ENCODE measurements around the gene ANKAR.
"Not testable (repeated sequence)": the region's sequence is repeated elsewhere in the genome, so short reads cannot be mapped to it uniquely, and the experiment has no call there.

ANKAR gene

GRCh38 chr2:189709501-189710221, 35.2 kb downstream of the ANKAR start:
- no peak for DNase-seq (ENCODE audit: low read depth)

GRCh38 chr2:189717593-189717992, 43.1 kb downstream of the ANKAR start:
- not testable (repeated sequence) for DNase-seq (ENCODE audit: low read depth)

GRCh38 chr2:189719571-189719970, 45.1 kb downstream of the ANKAR start:
- no peak for DNase-seq (ENCODE audit: low read depth)

DNA sequence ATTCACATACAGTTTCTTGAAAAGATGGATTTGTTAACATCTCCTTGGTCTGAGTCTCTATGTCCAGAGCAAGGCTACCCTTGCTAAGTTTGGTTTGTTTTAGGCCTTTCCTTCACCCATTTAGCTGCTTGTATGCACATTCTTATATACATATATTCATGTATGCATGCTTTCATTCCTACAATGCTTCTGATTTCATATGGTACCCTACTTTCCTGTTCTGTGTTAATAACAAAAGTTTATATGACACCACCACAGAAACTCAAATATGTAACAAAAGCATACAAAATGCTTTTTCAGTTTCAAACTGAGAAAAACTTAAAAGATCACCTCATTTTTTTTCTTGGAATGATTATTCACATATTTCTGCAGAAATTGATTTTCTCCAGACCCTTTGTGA, 48.7 kb downstream of the ANKAR start:
- DNase-seq (ENCODE audit: low read depth), result no peak

All from stimulated activated CD8-positive, alpha-beta memory T cell treated with anti-CD3 and anti-CD28 coated beads, Interleukin-15, amount 100 ng/mL, for 24 hours (primary cell).